K562 (cell line): ENCODE data around the gene ORC5. TPM values are rescaled to one million over a fixed set of nuclear protein-coding genes. Genes with fewer than 3 reads are reported as not detected.

ENCODE experiments used
- NR4A1 ChIP-seq, 2 experiments: fragments of 250-450 bp in 1 of 2; fragments of 450-650 bp in 1 of 2; sonication (Bioruptor Pico) in 1 of 2; IDR thresholded peaks; 2 replicates each; pipeline versions ENCODE4 v1.4.0 to v1.6.1; 2016 to 2020; ENCODE audit warnings: mild to moderate bottlenecking in 2 of 2, missing compliant biosample characterization in 1 of 2, missing genetic modification characterization in 1 of 2, moderate library complexity in 1 of 2
- RBM17 ChIP-seq: fragments of 200-400 bp; formaldehyde crosslinking; IDR thresholded peaks from 2 replicates; pipeline ENCODE4 v1.6.1; 2017; ENCODE audit warnings: low read depth, mild to moderate bottlenecking, low read length, borderline replicate concordance
- polyA plus RNA-seq, 8 experiments: library from polyadenylated mRNA; depleted of rRNA in 4 of 8; stranded (reverse) in 5 of 8; unstranded in 3 of 8; fragments of >200 nt; fragmentation: Nextera tagmentation in 2 of 8; fragmentation: Illumina TruSeq in 1 of 8; extraction: Ambion mirVana in 2 of 8; extraction: Trizol in 1 of 8; gene quantifications; 2 replicates each; pipeline versions ENCODE4 v1.2.1 to v1.2.3, GENCODE V29; 2011 to 2014; ENCODE audit warnings: inconsistent platforms in 1 of 8, missing spikeins in 1 of 8
- total RNA-seq, 7 experiments: library from RNA; depleted of rRNA in 6 of 7; stranded (reverse); fragments of >200 nt in 6 of 7; fragmentation: Illumina TruSeq in 2 of 7; extraction: Trizol in 2 of 7; gene quantifications; 2 replicates each; pipeline versions ENCODE4 v1.2.1 to v1.2.3, GENCODE V29; 2011 to 2021; ENCODE audit warnings: low replicate concordance in 1 of 7
- TF ChIP-seq, protein P1 (sequence below): fragments of 200-600 bp; sonication (generic); IDR thresholded peaks from one replicate; pipeline ENCODE4 v1.6.1; 2012; ENCODE audit warnings: mild to moderate bottlenecking, low read depth, low read length, inconsistent platforms
- TF ChIP-seq, protein P2 (sequence below): fragments of 450-650 bp; formaldehyde crosslinking; IDR thresholded peaks from 2 replicates; pipeline ENCODE4 v1.4.0; 2020; ENCODE audit warnings: mild to moderate bottlenecking, mixed read lengths

The ORC5 gene
- total and polyA plus RNA-seq, 9 of the 15 experiments (the other 6 are each of a cell fraction or from before 2014, with no cell fraction given) = 29.8 to 136 (median 54.8) TPM

DNA sequence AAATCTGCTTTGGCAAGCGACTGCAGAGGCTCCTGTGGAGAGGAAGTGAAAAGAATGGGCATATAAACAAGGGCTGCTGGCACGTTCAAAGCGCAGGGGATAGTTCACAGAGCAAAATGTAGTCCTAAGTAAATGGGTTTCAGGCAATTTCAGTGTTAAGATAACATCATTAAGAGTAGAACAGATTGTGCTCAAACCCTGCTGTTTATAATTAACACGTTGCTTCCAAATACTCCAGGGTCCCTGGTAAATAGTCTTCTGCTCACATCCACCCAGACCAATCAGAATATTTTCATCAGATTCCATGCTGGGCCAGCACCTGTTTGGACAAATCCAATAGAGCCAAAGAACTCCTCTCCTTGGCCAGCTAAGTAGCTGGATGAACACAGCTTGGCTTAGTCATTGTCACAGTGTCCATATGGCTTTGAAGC is 81.4 kb downstream of the ORC5 start (continued):
- TF ChIP-seq, protein P1, sequence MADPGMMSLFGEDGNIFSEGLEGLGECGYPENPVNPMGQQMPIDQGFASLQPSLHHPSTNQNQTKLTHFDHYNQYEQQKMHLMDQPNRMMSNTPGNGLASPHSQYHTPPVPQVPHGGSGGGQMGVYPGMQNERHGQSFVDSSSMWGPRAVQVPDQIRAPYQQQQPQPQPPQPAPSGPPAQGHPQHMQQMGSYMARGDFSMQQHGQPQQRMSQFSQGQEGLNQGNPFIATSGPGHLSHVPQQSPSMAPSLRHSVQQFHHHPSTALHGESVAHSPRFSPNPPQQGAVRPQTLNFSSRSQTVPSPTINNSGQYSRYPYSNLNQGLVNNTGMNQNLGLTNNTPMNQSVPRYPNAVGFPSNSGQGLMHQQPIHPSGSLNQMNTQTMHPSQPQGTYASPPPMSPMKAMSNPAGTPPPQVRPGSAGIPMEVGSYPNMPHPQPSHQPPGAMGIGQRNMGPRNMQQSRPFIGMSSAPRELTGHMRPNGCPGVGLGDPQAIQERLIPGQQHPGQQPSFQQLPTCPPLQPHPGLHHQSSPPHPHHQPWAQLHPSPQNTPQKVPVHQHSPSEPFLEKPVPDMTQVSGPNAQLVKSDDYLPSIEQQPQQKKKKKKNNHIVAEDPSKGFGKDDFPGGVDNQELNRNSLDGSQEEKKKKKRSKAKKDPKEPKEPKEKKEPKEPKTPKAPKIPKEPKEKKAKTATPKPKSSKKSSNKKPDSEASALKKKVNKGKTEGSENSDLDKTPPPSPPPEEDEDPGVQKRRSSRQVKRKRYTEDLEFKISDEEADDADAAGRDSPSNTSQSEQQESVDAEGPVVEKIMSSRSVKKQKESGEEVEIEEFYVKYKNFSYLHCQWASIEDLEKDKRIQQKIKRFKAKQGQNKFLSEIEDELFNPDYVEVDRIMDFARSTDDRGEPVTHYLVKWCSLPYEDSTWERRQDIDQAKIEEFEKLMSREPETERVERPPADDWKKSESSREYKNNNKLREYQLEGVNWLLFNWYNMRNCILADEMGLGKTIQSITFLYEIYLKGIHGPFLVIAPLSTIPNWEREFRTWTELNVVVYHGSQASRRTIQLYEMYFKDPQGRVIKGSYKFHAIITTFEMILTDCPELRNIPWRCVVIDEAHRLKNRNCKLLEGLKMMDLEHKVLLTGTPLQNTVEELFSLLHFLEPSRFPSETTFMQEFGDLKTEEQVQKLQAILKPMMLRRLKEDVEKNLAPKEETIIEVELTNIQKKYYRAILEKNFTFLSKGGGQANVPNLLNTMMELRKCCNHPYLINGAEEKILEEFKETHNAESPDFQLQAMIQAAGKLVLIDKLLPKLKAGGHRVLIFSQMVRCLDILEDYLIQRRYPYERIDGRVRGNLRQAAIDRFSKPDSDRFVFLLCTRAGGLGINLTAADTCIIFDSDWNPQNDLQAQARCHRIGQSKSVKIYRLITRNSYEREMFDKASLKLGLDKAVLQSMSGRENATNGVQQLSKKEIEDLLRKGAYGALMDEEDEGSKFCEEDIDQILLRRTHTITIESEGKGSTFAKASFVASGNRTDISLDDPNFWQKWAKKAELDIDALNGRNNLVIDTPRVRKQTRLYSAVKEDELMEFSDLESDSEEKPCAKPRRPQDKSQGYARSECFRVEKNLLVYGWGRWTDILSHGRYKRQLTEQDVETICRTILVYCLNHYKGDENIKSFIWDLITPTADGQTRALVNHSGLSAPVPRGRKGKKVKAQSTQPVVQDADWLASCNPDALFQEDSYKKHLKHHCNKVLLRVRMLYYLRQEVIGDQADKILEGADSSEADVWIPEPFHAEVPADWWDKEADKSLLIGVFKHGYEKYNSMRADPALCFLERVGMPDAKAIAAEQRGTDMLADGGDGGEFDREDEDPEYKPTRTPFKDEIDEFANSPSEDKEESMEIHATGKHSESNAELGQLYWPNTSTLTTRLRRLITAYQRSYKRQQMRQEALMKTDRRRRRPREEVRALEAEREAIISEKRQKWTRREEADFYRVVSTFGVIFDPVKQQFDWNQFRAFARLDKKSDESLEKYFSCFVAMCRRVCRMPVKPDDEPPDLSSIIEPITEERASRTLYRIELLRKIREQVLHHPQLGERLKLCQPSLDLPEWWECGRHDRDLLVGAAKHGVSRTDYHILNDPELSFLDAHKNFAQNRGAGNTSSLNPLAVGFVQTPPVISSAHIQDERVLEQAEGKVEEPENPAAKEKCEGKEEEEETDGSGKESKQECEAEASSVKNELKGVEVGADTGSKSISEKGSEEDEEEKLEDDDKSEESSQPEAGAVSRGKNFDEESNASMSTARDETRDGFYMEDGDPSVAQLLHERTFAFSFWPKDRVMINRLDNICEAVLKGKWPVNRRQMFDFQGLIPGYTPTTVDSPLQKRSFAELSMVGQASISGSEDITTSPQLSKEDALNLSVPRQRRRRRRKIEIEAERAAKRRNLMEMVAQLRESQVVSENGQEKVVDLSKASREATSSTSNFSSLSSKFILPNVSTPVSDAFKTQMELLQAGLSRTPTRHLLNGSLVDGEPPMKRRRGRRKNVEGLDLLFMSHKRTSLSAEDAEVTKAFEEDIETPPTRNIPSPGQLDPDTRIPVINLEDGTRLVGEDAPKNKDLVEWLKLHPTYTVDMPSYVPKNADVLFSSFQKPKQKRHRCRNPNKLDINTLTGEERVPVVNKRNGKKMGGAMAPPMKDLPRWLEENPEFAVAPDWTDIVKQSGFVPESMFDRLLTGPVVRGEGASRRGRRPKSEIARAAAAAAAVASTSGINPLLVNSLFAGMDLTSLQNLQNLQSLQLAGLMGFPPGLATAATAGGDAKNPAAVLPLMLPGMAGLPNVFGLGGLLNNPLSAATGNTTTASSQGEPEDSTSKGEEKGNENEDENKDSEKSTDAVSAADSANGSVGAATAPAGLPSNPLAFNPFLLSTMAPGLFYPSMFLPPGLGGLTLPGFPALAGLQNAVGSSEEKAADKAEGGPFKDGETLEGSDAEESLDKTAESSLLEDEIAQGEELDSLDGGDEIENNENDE = no peak
- TF ChIP-seq NR4A1 (CRISPR knock-in tag; IDR thresholded peaks at IDR 0.05) (no peak), NR4A1 (tag; IDR thresholded peaks at IDR 0.05) (no peak), RBM17 (no peak)
- TF ChIP-seq, protein P2, sequence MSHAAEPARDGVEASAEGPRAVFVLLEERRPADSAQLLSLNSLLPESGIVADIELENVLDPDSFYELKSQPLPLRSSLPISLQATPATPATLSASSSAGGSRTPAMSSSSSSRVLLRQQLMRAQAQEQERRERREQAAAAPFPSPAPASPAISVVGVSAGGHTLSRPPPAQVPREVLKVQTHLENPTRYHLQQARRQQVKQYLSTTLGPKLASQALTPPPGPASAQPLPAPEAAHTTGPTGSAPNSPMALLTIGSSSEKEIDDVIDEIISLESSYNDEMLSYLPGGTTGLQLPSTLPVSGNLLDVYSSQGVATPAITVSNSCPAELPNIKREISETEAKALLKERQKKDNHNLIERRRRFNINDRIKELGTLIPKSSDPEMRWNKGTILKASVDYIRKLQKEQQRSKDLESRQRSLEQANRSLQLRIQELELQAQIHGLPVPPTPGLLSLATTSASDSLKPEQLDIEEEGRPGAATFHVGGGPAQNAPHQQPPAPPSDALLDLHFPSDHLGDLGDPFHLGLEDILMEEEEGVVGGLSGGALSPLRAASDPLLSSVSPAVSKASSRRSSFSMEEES (CRISPR knock-in tag) = no peak
